ENCODE results near the gene RINL.
"Not testable (repeated sequence)": the region's sequence is repeated elsewhere in the genome, so short reads cannot be mapped to it uniquely, and the experiment has no call there.

Gene RINL

GRCh38 chr19:38879400-38879751, 1.3 kb upstream of the RINL start:
- no peak overlapping the region for H2AFZ ChIP-seq (ENCODE audit: low read length)
- H4K91ac ChIP-seq (ENCODE audit: low read depth, low read length, poor library complexity) = no peak overlapping the region
- peak overlapping the region; percentile 2 for H3K14ac ChIP-seq (ENCODE audit: low read length)
- peak overlapping the region; percentile 65 for H4K8ac ChIP-seq (ENCODE audit: low read depth, low read length)
- H3K4me3 ChIP-seq (ENCODE audit: low read length in 2 of 2) = no peak overlapping the region
- no peak overlapping the region for H3K4ac ChIP-seq (ENCODE audit: low read length)
- no peak overlapping the region for H2BK15ac ChIP-seq (ENCODE audit: low read length)
- DNase-seq (ENCODE audit: low spot score) = no peak
- no peak overlapping the region for H3K23ac ChIP-seq (ENCODE audit: low read depth, low read length, poor library complexity)
- no peak overlapping the region for H3K9ac ChIP-seq (ENCODE audit: low read depth, low read length, poor library complexity)
- no peak overlapping the region for H2BK5ac ChIP-seq (ENCODE audit: low read length)
- peaks cover 8 to 13% of the 10 kb centered on the region in 2 donors for H3K4me1 ChIP-seq (ENCODE audit: control insufficient read depth in 2 of 2, insufficient read depth in 1 of 2, low read depth in 1 of 2, low read length in 2 of 2)
- H2AK5ac ChIP-seq (ENCODE audit: low read depth, low read length) = peak overlapping the region; percentile 90
- H3K79me1 ChIP-seq (ENCODE audit: low read depth, low read length) = no peaks in the 10 kb centered on the region
- no peak overlapping the region for H2BK12ac ChIP-seq (ENCODE audit: low read length)
- peak overlapping the region; percentile 61 for H2BK120ac ChIP-seq (ENCODE audit: low read depth, low read length)
- no peak overlapping the region for H3K18ac ChIP-seq (ENCODE audit: low read length)
- H3K27ac ChIP-seq (replicated peaks; ENCODE audit: low read length) = no peak overlapping the region
- H3K9me3 ChIP-seq (replicated peaks in 1 of 2; ENCODE audit: control insufficient read depth in 2 of 2, insufficient read depth in 1 of 2, low read depth in 1 of 2, low read length in 2 of 2) = no peaks in the 10 kb centered on the region
- H3K4me2 ChIP-seq (ENCODE audit: insufficient read depth, low read length, poor library complexity, severe bottlenecking) = no peak overlapping the region
- no peaks in the 10 kb centered on the region for H3K36me3 ChIP-seq (replicated peaks in 1 of 2; ENCODE audit: control insufficient read depth in 2 of 2, insufficient read depth in 2 of 2, low read length in 2 of 2)
- no peaks in the 10 kb centered on the region for H3K27me3 ChIP-seq (ENCODE audit: control insufficient read depth in 3 of 3, insufficient read depth in 3 of 3, low read depth in 1 of 3, low read length in 3 of 3)
- no CpG with 5 or more reads among the region's 11 CpGs for WGBS, 2 donors (ENCODE audit: extremely low coverage in 2 of 2, insufficient read length in 2 of 2, insufficient replicate concordance in 1 of 2)

DNA sequence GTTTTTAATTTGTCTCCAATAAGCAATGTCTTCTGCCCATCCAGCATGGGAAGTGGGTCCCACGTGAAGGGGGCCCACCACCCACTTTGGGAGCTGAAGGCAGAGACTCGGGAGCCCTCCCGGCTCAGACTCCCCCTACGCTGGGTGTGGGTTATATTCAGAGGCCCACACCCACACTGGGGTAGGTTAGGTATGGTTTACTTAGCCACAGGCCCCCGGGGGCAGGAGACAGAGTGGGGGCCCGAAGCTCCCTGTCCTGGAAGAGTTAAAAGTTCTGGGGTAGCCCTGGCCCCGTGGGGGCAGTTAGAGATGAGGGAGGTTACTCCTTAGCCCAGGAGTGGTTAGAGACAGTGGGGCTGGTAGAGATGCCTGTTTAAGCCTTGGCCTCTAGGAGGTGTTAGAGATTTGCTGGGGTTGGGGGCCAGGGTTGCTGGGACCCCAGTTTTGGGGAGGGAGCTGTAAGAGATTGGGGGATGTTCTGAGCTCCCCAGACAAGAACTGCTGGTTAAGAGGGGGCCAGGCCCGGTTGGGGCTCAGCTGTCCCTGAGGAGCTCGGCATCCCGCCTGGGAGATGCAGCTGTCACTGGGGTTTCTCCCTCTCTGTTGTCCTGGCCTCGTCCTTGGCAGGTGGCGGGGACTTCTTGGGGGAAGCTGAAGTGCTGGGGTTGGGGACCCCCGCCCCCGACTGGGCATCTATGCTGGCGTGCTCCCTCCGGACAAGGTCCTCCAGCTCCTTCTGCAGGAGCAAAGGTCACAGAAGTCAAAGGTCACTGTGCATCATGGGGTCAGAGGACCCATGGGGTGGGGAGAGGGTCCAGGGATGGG, 712 bp upstream of the RINL start:
- Histone ChIP-seq H3K27me3 (ENCODE audit: control insufficient read depth in 3 of 3, insufficient read depth in 3 of 3, low read depth in 1 of 3, low read length in 3 of 3) (no peaks in the 10 kb centered on the region), H2AFZ (ENCODE audit: low read length) (peak overlapping the region; percentile 39), H3K79me1 (ENCODE audit: low read depth, low read length) (no peaks in the 10 kb centered on the region), H2BK120ac (ENCODE audit: low read depth, low read length) (peak overlapping the region; percentile 57), H3K27ac (replicated peaks; ENCODE audit: low read length) (no peak overlapping the region), H3K9ac (ENCODE audit: low read depth, low read length, poor library complexity) (no peak overlapping the region), H2BK15ac (ENCODE audit: low read length) (no peak overlapping the region), H3K4me2 (ENCODE audit: insufficient read depth, low read length, poor library complexity, severe bottlenecking) (no peak overlapping the region), H3K18ac (ENCODE audit: low read length) (peak overlapping the region; percentile 9), H3K14ac (ENCODE audit: low read length) (peak overlapping the region; percentile 2), H2AK5ac (ENCODE audit: low read depth, low read length) (peak overlapping the region; percentile 90), H2BK5ac (ENCODE audit: low read length) (no peak overlapping the region), H2BK12ac (ENCODE audit: low read length) (no peak overlapping the region), H4K8ac (ENCODE audit: low read depth, low read length) (no peak overlapping the region), H3K4me1 (ENCODE audit: control insufficient read depth in 2 of 2, insufficient read depth in 1 of 2, low read depth in 1 of 2, low read length in 2 of 2) (peaks cover 8 to 15% of the 10 kb centered on the region in 2 donors), H3K36me3 (replicated peaks in 1 of 2; ENCODE audit: control insufficient read depth in 2 of 2, insufficient read depth in 2 of 2, low read length in 2 of 2) (no peaks in the 10 kb centered on the region), H3K4ac (ENCODE audit: low read length) (no peak overlapping the region), H3K23ac (ENCODE audit: low read depth, low read length, poor library complexity) (no peak overlapping the region), H3K4me3 (ENCODE audit: low read length in 2 of 2) (no peak overlapping the region), H4K91ac (ENCODE audit: low read depth, low read length, poor library complexity) (no peak overlapping the region), H3K9me3 (replicated peaks in 1 of 2; ENCODE audit: control insufficient read depth in 2 of 2, insufficient read depth in 1 of 2, low read depth in 1 of 2, low read length in 2 of 2) (no peaks in the 10 kb centered on the region)
- WGBS, 2 donors (ENCODE audit: extremely low coverage in 2 of 2, insufficient read length in 2 of 2, insufficient replicate concordance in 1 of 2) = no CpG with 5 or more reads among the region's 16 CpGs
- DNase-seq (ENCODE audit: low spot score) = no peak

DNA sequence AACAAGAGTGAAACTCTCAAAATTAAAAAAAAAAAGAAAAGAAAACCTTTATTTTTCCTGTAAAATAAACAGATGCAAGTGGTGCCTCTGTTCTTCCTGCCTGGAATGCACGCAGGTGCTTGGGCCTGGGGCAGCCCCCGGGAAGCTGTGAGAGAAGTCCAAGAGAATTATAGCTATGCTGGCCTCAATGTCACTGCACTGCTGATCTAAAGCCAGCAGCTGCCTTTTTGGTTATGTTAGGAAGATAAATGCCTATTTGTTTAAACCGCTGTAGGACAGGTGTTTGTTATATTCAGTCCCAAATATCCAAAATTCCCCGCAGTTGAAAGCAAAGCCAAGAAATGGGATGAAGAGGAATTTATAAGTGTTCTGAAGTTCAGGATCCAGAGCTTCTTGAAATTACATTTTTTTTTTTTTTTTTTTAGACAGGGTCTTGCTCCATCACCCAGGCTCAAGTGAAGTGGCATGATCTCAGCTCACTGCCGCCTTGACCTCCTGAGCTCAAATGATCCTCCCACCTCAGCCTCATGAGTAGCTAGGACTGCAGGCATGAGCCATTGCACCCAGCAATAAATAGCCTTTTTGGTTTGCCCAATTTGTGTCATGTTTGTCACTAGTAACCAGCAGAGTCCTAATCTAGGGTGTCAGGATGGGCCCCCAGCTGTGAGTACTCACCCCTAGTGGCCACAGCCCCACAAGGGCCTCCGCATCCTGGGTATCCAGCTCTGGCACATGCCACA, 2.2 kb downstream of the RINL start:
- Histone ChIP-seq H3K36me3 (replicated peaks in 1 of 2; ENCODE audit: control insufficient read depth in 2 of 2, insufficient read depth in 2 of 2, low read length in 2 of 2) (no peaks in the 10 kb centered on the region), H2AK5ac (ENCODE audit: low read depth, low read length) (no peak overlapping the region), H2BK15ac (ENCODE audit: low read length) (no peak overlapping the region), H2AFZ (ENCODE audit: low read length) (no peak overlapping the region), H3K4me2 (ENCODE audit: insufficient read depth, low read length, poor library complexity, severe bottlenecking) (no peak overlapping the region), H3K27ac (replicated peaks; ENCODE audit: low read length) (no peak overlapping the region), H3K23ac (ENCODE audit: low read depth, low read length, poor library complexity) (no peak overlapping the region), H3K4me1 (ENCODE audit: control insufficient read depth in 2 of 2, insufficient read depth in 1 of 2, low read depth in 1 of 2, low read length in 2 of 2) (peaks cover 8 to 15% of the 10 kb centered on the region in 2 donors), H2BK12ac (ENCODE audit: low read length) (no peak overlapping the region), H4K91ac (ENCODE audit: low read depth, low read length, poor library complexity) (no peak overlapping the region), H3K9me3 (replicated peaks in 1 of 2; ENCODE audit: control insufficient read depth in 2 of 2, insufficient read depth in 1 of 2, low read depth in 1 of 2, low read length in 2 of 2) (no peaks in the 10 kb centered on the region), H4K8ac (ENCODE audit: low read depth, low read length) (no peak overlapping the region), H3K4me3 (ENCODE audit: low read length in 2 of 2) (no peak overlapping the region), H3K14ac (ENCODE audit: low read length) (no peak overlapping the region), H3K27me3 (ENCODE audit: control insufficient read depth in 3 of 3, insufficient read depth in 3 of 3, low read depth in 1 of 3, low read length in 3 of 3) (no peaks in the 10 kb centered on the region), H3K4ac (ENCODE audit: low read length) (no peak overlapping the region), H3K18ac (ENCODE audit: low read length) (peak overlapping the region; percentile 11), H2BK120ac (ENCODE audit: low read depth, low read length) (no peak overlapping the region), H3K79me1 (ENCODE audit: low read depth, low read length) (no peaks in the 10 kb centered on the region), H2BK5ac (ENCODE audit: low read length) (no peak overlapping the region), H3K9ac (ENCODE audit: low read depth, low read length, poor library complexity) (no peak overlapping the region)
- WGBS, 2 donors (ENCODE audit: extremely low coverage in 2 of 2, insufficient read length in 2 of 2, insufficient replicate concordance in 1 of 2) = no CpG with 5 or more reads among the region's 6 CpGs
- DNase-seq (ENCODE audit: low spot score) = no peak

- H3K36me3 ChIP-seq (replicated peaks in 1 of 2; ENCODE audit: control insufficient read depth in 2 of 2, insufficient read depth in 2 of 2, low read length in 2 of 2); H2BK15ac ChIP-seq (ENCODE audit: low read length); H4K91ac ChIP-seq (ENCODE audit: low read depth, low read length, poor library complexity): not testable (repeated sequence)
These were observed 4.7 kb downstream of the RINL start for GRCh38 chr19:38873400-38873799.

More at GRCh38 chr19:38873400-38873799, 4.7 kb downstream of the RINL start:
- not testable (repeated sequence) for H2AFZ ChIP-seq (ENCODE audit: low read length); H3K14ac ChIP-seq (ENCODE audit: low read length); H3K9ac ChIP-seq (ENCODE audit: low read depth, low read length, poor library complexity); H4K8ac ChIP-seq (ENCODE audit: low read depth, low read length); H3K27ac ChIP-seq (replicated peaks; ENCODE audit: low read length); H3K4me2 ChIP-seq (ENCODE audit: insufficient read depth, low read length, poor library complexity, severe bottlenecking); H3K4ac ChIP-seq (ENCODE audit: low read length); H3K4me3 ChIP-seq (ENCODE audit: low read length in 2 of 2); H3K23ac ChIP-seq (ENCODE audit: low read depth, low read length, poor library complexity); H3K9me3 ChIP-seq (replicated peaks in 1 of 2; ENCODE audit: control insufficient read depth in 2 of 2, insufficient read depth in 1 of 2, low read depth in 1 of 2, low read length in 2 of 2); H2BK5ac ChIP-seq (ENCODE audit: low read length); H3K79me1 ChIP-seq (ENCODE audit: low read depth, low read length); H2BK120ac ChIP-seq (ENCODE audit: low read depth, low read length); H2AK5ac ChIP-seq (ENCODE audit: low read depth, low read length); H2BK12ac ChIP-seq (ENCODE audit: low read length); H3K18ac ChIP-seq (ENCODE audit: low read length); DNase-seq (ENCODE audit: low spot score)
- peaks cover 0 to 12% (median 0%) of the 10 kb centered on the region in 3 experiments for H3K27me3 ChIP-seq (ENCODE audit: control insufficient read depth in 3 of 3, insufficient read depth in 3 of 3, low read depth in 1 of 3, low read length in 3 of 3)
- H3K4me1 ChIP-seq (ENCODE audit: control insufficient read depth in 2 of 2, insufficient read depth in 1 of 2, low read depth in 1 of 2, low read length in 2 of 2) = peaks cover 4 to 22% of the 10 kb centered on the region in 2 donors
- no CpG with 5 or more reads among the region's 10 CpGs for WGBS, 2 donors (ENCODE audit: extremely low coverage in 2 of 2, insufficient read length in 2 of 2, insufficient replicate concordance in 1 of 2)

Measured in neuronal stem cell (in vitro differentiated cells).